ENCODE results near the gene USP9Y. TPM values are rescaled to one million over a fixed set of nuclear protein-coding genes. Genes with fewer than 3 reads are reported as not detected.

The USP9Y gene
- polyA plus RNA-seq, 1 donor from 2014 or later = 164 TPM

DNA sequence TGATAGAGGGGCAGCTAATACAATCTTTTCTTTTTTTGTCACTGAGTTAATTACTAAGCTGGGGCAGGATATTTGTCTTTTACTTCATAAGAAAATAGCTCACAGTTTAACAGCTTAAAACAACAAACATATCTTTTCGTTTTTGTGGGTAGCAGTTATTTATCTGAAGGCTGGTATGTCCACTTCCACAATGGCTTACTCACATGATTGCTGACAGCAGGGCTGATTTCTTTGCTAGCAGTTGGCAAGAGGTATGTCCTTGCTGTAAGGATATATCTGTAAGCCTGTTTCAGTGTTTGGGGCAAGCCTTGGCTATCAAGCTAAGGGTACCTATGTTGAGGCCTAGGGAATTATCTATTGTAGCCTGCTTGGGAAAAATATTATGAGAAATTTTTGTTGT, 1.1 kb downstream of the USP9Y start:
- TF ChIP-seq POLR2AphosphoS5 (IDR thresholded peaks at IDR 0.05) (no peak), TAF1 (IDR thresholded peaks at IDR 0.05; ENCODE audit: low read depth) (no peak), EZH2 (IDR thresholded peaks at IDR 0.05; ENCODE audit: borderline replicate concordance, insufficient read depth, low read length, poor library complexity, severe bottlenecking) (no peak), MXI1 (conservative IDR thresholded peaks at IDR 0.05; ENCODE audit: poor library complexity, severe bottlenecking) (no peak), EP300 (conservative IDR thresholded peaks at IDR 0.05; ENCODE audit: poor library complexity, severe bottlenecking) (no peak), RAD21 (conservative IDR thresholded peaks at IDR 0.05) (no peak), SMC3 (conservative IDR thresholded peaks at IDR 0.05; ENCODE audit: poor library complexity) (no peak)
- TF ChIP-seq, protein P1, sequence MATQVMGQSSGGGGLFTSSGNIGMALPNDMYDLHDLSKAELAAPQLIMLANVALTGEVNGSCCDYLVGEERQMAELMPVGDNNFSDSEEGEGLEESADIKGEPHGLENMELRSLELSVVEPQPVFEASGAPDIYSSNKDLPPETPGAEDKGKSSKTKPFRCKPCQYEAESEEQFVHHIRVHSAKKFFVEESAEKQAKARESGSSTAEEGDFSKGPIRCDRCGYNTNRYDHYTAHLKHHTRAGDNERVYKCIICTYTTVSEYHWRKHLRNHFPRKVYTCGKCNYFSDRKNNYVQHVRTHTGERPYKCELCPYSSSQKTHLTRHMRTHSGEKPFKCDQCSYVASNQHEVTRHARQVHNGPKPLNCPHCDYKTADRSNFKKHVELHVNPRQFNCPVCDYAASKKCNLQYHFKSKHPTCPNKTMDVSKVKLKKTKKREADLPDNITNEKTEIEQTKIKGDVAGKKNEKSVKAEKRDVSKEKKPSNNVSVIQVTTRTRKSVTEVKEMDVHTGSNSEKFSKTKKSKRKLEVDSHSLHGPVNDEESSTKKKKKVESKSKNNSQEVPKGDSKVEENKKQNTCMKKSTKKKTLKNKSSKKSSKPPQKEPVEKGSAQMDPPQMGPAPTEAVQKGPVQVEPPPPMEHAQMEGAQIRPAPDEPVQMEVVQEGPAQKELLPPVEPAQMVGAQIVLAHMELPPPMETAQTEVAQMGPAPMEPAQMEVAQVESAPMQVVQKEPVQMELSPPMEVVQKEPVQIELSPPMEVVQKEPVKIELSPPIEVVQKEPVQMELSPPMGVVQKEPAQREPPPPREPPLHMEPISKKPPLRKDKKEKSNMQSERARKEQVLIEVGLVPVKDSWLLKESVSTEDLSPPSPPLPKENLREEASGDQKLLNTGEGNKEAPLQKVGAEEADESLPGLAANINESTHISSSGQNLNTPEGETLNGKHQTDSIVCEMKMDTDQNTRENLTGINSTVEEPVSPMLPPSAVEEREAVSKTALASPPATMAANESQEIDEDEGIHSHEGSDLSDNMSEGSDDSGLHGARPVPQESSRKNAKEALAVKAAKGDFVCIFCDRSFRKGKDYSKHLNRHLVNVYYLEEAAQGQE (IDR thresholded peaks at IDR 0.05; ENCODE audit: borderline replicate concordance) = no peak
- TF ChIP-seq, protein P2, sequence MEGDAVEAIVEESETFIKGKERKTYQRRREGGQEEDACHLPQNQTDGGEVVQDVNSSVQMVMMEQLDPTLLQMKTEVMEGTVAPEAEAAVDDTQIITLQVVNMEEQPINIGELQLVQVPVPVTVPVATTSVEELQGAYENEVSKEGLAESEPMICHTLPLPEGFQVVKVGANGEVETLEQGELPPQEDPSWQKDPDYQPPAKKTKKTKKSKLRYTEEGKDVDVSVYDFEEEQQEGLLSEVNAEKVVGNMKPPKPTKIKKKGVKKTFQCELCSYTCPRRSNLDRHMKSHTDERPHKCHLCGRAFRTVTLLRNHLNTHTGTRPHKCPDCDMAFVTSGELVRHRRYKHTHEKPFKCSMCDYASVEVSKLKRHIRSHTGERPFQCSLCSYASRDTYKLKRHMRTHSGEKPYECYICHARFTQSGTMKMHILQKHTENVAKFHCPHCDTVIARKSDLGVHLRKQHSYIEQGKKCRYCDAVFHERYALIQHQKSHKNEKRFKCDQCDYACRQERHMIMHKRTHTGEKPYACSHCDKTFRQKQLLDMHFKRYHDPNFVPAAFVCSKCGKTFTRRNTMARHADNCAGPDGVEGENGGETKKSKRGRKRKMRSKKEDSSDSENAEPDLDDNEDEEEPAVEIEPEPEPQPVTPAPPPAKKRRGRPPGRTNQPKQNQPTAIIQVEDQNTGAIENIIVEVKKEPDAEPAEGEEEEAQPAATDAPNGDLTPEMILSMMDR (IDR thresholded peaks at IDR 0.05; ENCODE audit: poor library complexity, severe bottlenecking) = no peak
- Histone ChIP-seq H3K27me3 (ENCODE audit: insufficient read depth, low read depth, low read length) (no peaks in the 10 kb centered on the region), H3K4me3 (ENCODE audit: low read length) (no peak overlapping the region), H3K36me3 (ENCODE audit: insufficient read depth, low read length) (no peaks in the 10 kb centered on the region), H3K27ac (ENCODE audit: low read length) (no peak overlapping the region), H3K9me3 (ENCODE audit: low read length) (no peaks in the 10 kb centered on the region), H3F3A (ENCODE audit: insufficient read depth, low read length, poor library complexity, severe bottlenecking) (no peaks in the 10 kb centered on the region), H3K9me2 (ENCODE audit: insufficient read depth, low read length) (no peaks in the 10 kb centered on the region), H3K9ac (ENCODE audit: low read length) (no peak overlapping the region), H2AFZ (ENCODE audit: low read depth, low read length) (no peak overlapping the region), H3K4me2 (ENCODE audit: low read length) (no peak overlapping the region), H4K20me1 (ENCODE audit: insufficient read depth) (no peaks in the 10 kb centered on the region), H3K79me2 (replicated peaks; ENCODE audit: insufficient read depth, low read length) (no peaks in the 10 kb centered on the region)

DNA sequence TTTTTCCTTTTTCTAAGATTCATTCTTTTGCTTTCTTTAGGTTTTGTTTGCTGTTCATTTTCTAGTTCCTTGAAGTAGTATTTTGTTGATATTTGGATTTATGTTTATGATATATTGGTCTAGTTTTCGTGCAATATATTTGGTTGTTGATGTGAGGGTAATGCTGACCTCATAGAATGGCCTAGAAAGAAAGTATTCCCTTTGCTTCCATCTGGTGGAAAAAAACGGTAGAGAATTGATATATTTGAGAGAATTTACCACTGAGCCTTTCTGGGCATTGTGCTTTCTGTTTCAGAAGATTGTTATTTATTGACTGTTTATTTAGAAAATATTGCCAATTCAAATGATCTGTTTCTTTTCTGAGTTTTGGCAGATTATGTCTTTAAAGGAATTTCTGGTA, 9.4 kb downstream of the USP9Y start:
- H3K9me3 ChIP-seq (ENCODE audit: low read length) = no peaks in the 10 kb centered on the region
- no peak overlapping the region for H3K9ac ChIP-seq (ENCODE audit: low read length)
- no peaks in the 10 kb centered on the region for H3F3A ChIP-seq (ENCODE audit: insufficient read depth, low read length, poor library complexity, severe bottlenecking)
- H3K27ac ChIP-seq (ENCODE audit: low read length) = no peak overlapping the region
- H3K9me2 ChIP-seq (ENCODE audit: insufficient read depth, low read length) = no peaks in the 10 kb centered on the region
- no peaks in the 10 kb centered on the region for H3K36me3 ChIP-seq (ENCODE audit: insufficient read depth, low read length)
- no peaks in the 10 kb centered on the region for H4K20me1 ChIP-seq (ENCODE audit: insufficient read depth)
- H3K27me3 ChIP-seq (ENCODE audit: insufficient read depth, low read depth, low read length) = no peaks in the 10 kb centered on the region
- H3K79me2 ChIP-seq (replicated peaks; ENCODE audit: insufficient read depth, low read length) = no peaks in the 10 kb centered on the region
- no peak overlapping the region for H3K4me2 ChIP-seq (ENCODE audit: low read length)
- TF ChIP-seq POLR2AphosphoS5 (IDR thresholded peaks at IDR 0.05) = no peak
- no peak for TF ChIP-seq RAD21 (conservative IDR thresholded peaks at IDR 0.05)
- TF ChIP-seq SMC3 (conservative IDR thresholded peaks at IDR 0.05; ENCODE audit: poor library complexity) = no peak
- no peak for TF ChIP-seq MXI1 (conservative IDR thresholded peaks at IDR 0.05; ENCODE audit: poor library complexity, severe bottlenecking)
- TF ChIP-seq TAF1 (IDR thresholded peaks at IDR 0.05; ENCODE audit: low read depth) = no peak
- no peak for TF ChIP-seq EZH2 (IDR thresholded peaks at IDR 0.05; ENCODE audit: borderline replicate concordance, insufficient read depth, low read length, poor library complexity, severe bottlenecking)
- TF ChIP-seq EP300 (conservative IDR thresholded peaks at IDR 0.05; ENCODE audit: poor library complexity, severe bottlenecking) = no peak
- TF ChIP-seq, protein P1 (IDR thresholded peaks at IDR 0.05; ENCODE audit: borderline replicate concordance) = no peak
- TF ChIP-seq, protein P2 (IDR thresholded peaks at IDR 0.05; ENCODE audit: poor library complexity, severe bottlenecking) = no peak
- no peak overlapping the region for H3K4me3 ChIP-seq (ENCODE audit: low read length)
- H2AFZ ChIP-seq (ENCODE audit: low read depth, low read length) = no peak overlapping the region
